ENCODE results near the gene GPSM1. TPM values are rescaled to one million over a fixed set of nuclear protein-coding genes. Genes with fewer than 3 reads are reported as not detected.

GPSM1 gene
- total RNA-seq, 1 donor from 2014 or later: 19.2 TPM

DNA sequence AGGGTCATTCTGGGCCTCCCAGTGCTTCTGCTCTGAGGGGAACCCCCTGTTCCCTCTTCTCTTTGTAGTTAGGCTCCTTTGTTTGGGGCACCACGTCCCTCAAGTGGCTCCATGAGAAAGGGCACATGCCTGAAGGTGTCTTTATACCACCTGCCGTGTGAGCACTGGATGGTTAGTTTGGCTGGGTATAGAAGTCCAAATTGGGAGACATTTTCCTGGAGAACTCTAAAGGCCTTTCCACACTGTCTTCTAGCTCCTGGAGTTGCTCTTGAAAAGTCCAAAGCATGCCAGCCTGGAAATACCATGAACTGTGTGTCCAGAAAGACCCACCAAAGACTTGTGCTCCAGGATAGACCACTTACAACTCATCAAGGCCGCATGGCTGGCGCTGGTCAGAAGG is 12.4 kb upstream of the GPSM1 start:
- H3K27ac ChIP-seq: no peak overlapping the region
- no peaks in the 10 kb centered on the region for H3K36me3 ChIP-seq
- H3K27me3 ChIP-seq (ENCODE audit: low read depth): peaks cover 17% of the 10 kb centered on the region
- TF ChIP-seq, protein P1, sequence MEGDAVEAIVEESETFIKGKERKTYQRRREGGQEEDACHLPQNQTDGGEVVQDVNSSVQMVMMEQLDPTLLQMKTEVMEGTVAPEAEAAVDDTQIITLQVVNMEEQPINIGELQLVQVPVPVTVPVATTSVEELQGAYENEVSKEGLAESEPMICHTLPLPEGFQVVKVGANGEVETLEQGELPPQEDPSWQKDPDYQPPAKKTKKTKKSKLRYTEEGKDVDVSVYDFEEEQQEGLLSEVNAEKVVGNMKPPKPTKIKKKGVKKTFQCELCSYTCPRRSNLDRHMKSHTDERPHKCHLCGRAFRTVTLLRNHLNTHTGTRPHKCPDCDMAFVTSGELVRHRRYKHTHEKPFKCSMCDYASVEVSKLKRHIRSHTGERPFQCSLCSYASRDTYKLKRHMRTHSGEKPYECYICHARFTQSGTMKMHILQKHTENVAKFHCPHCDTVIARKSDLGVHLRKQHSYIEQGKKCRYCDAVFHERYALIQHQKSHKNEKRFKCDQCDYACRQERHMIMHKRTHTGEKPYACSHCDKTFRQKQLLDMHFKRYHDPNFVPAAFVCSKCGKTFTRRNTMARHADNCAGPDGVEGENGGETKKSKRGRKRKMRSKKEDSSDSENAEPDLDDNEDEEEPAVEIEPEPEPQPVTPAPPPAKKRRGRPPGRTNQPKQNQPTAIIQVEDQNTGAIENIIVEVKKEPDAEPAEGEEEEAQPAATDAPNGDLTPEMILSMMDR (IDR thresholded peaks at IDR 0.05): no peak
- ATAC-seq (no peak), DNase-seq (no peak)
- H3K9me3 ChIP-seq: peaks cover 8% of the 10 kb centered on the region
- no peak overlapping the region for H3K4me3 ChIP-seq
- intact Hi-C loops (cut with DNase I): no loop called here
- no peaks in the 10 kb centered on the region for H3K4me1 ChIP-seq

DNA sequence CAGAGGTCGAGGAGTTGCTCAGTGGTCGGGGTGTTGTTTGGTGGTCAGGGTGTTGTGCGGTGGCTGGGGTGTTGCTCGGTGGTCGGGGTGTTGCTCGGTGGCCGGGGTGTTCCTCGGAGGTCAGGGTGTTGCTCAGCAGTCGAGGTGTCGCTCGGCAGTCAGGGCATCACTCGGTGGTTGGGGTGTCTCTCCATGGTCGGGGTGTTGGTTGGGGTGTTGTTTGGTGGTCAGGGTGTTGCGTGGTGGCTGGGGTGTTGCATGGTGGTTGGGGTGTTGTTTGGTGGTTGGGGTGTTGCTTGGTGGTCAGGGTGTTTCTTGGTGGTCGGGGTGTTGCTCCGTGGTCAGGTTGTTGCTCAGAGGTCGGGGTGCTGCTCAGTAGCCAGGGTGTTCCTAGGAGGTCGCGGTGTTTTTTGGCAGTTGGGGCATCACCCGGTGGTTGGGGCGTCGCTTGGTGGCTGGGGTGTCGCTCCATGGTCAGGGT is 11.0 kb upstream of the GPSM1 start:
- Histone ChIP-seq H3K4me3 (no peak overlapping the region), H3K4me1 (no peaks in the 10 kb centered on the region), H3K36me3 (no peaks in the 10 kb centered on the region), H3K27me3 (ENCODE audit: low read depth) (peaks cover 5% of the 10 kb centered on the region), H3K27ac (no peak overlapping the region), H3K9me3 (peaks cover 8% of the 10 kb centered on the region)
- intact Hi-C loops (cut with DNase I): no loop called here
- TF ChIP-seq, protein P1 (IDR thresholded peaks at IDR 0.05): no peak
- DNase-seq (no peak), ATAC-seq (no peak)

DNA sequence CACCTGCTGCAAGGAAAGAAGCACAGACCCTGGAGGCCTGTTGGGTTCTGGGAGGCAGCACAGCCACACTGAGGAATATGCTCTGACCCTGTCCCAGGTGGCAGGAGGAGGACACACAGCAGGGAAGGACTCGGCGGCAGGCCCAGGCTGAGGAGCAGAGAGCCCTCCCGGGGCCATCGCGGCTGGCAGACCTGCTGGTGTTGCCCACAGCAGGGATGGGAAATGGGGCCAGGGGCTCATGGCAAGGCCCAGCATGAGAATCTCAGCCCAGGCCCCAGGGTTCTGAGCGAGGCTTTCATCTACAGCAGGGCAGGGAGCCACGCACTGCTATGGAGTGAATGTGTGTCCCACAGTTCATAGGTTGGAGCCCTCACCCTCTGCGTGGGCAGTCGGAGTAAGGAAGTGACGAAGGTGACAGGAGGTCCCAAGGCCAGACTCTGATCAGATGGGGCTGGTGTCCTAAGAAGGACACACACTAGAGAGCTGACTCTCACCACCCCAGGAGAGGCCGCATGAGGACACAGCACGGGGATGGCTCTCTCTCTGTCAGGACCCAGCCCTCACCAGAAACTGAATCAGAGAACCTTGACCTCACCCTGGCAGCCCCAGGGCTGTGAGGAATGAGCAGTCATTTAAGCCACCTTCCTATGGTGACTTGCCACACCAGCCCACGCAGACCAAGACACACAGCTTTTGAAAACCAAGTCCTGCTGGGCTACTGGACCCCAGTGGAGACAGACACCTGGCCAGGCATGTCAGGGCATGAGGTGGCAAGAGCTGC is 10.3 kb upstream of the GPSM1 start:
- no peak for DNase-seq
- no peak for ATAC-seq
- TF ChIP-seq, protein P1 (IDR thresholded peaks at IDR 0.05): no peak

GRCh38 chr9:136317695-136318094 is 9.6 kb upstream of the GPSM1 start:
- H3K9me3 ChIP-seq: peaks cover 8% of the 10 kb centered on the region
- no peak overlapping the region for H3K4me3 ChIP-seq
- ATAC-seq: no peak
- no peaks in the 10 kb centered on the region for H3K27me3 ChIP-seq (ENCODE audit: low read depth)
- H3K27ac ChIP-seq: no peak overlapping the region
- DNase-seq: no peak
- H3K4me1 ChIP-seq: no peaks in the 10 kb centered on the region
- H3K36me3 ChIP-seq: no peaks in the 10 kb centered on the region
- TF ChIP-seq, protein P1 (IDR thresholded peaks at IDR 0.05): no peak
- intact Hi-C loops (cut with DNase I): no loop called here

More for the DNA sequence above, 10.3 kb upstream of the GPSM1 start:
- intact Hi-C loops (cut with DNase I): no loop called here
- Histone ChIP-seq H3K9me3 (peaks cover 8% of the 10 kb centered on the region), H3K27me3 (ENCODE audit: low read depth) (no peaks in the 10 kb centered on the region), H3K4me1 (no peaks in the 10 kb centered on the region), H3K36me3 (no peaks in the 10 kb centered on the region), H3K27ac (no peak overlapping the region), H3K4me3 (no peak overlapping the region)

DNA sequence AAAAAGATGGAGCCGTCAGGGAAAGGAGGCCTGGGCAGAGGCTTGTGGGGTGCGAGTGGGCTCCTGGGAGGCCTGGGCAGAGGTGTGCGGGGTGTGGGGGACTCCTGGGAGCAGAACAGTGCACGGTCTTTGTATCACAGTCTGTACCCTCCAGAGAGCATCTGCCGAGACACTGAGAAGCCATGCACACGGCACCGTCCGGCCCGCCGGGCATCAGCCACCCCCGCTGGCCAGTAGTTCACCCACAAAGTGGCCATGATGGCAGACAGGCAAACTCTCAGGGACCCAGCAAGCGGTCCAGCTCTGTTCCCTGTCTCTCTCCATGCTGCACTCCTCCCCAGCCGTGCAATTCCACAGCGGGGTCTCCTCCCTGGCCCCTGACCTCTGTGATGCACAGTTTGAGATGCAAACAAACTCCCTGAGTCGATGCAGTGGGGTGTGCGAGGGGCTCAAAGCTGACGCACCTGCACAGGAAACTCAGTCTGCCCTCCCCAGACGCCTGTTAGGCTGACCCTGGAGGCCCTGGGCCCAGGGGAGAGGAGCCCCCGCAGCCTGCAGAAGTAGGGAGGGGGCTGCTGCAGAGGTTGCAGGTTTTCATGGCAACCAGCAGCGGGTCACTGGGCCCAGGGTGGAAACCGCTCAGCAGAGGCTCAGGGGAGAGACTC is 9.1 kb upstream of the GPSM1 start:
- DNase-seq: no peak
- H3K36me3 ChIP-seq: no peaks in the 10 kb centered on the region
- H3K9me3 ChIP-seq: peaks cover 8% of the 10 kb centered on the region
- H3K4me3 ChIP-seq: no peak overlapping the region
- no peak overlapping the region for H3K27ac ChIP-seq
- H3K27me3 ChIP-seq (ENCODE audit: low read depth): no peaks in the 10 kb centered on the region
- no peak for ATAC-seq
- TF ChIP-seq, protein P1 (IDR thresholded peaks at IDR 0.05): no peak
- intact Hi-C loops (cut with DNase I): no loop called here
- no peaks in the 10 kb centered on the region for H3K4me1 ChIP-seq

Data from lower lobe of right lung (tissue), 2 donors.